Panc1 (cell line): ENCODE results near the gene POLR1H. TPM values are rescaled to one million over a fixed set of nuclear protein-coding genes. Genes with fewer than 3 reads are reported as not detected.

Source experiments
- ATAC-seq: fragments of 200-7000 bp; cut with Tn5 transposase; 2 replicates; pipeline ENCODE4 v1.9.1; 2020; ENCODE audit warnings: mild to moderate bottlenecking, moderate library complexity
- BruUV-seq: library from RNA; stranded (reverse); fragments of 400-500 nt; replicated peaks from 2 replicates; lab custom pipeline; 2021; lab: Mats Ljungman, UMichigan
- CTCF ChIA-PET: fragments of 300-600 bp; sonication (Branson Sonifier 250); formaldehyde crosslinking; loops from one replicate; lab custom pipeline; 2022; ENCODE audit warnings: antibody characterized with exemption; lab: Charles Lee
- POLR2A ChIA-PET: fragments of 300-600 bp; sonication (Branson Sonifier 250); formaldehyde crosslinking; loops from one replicate; lab custom pipeline; 2022; ENCODE audit warnings: antibody characterized with exemption; lab: Charles Lee
- DNase-seq: peaks from one replicate; pipeline ENCODE4 v3.0.0-alpha.2; 2010; ENCODE audit warnings: low read depth, low spot score
- H3K27ac ChIP-seq: 2 replicates; pipeline ENCODE4 v1.5.1; 2011; ENCODE audit warnings: mild to moderate bottlenecking, low read length, inconsistent platforms
- H3K27me3 ChIP-seq: fragments of 200-500 bp; sonication (Bioruptor generic); 2 replicates; pipeline ENCODE4 v1.6.0; 2014; ENCODE audit warnings: low read length, inconsistent platforms; ENCODE audit not compliant: control insufficient read depth, insufficient read depth
- H3K36me3 ChIP-seq: fragments of 200-500 bp; sonication (Bioruptor generic); 2 replicates; pipeline ENCODE4 v1.5.1; 2014; ENCODE audit warnings: inconsistent platforms, mild to moderate bottlenecking, low read length, moderate library complexity; ENCODE audit not compliant: control insufficient read depth, insufficient read depth
- H3K4me1 ChIP-seq: 2 replicates; pipeline ENCODE4 v1.5.1; 2011; ENCODE audit warnings: inconsistent platforms, mild to moderate bottlenecking, low read length, moderate library complexity; ENCODE audit not compliant: control insufficient read depth, insufficient read depth
- H3K4me3 ChIP-seq, 2 experiments: 2 replicates each; pipeline ENCODE4 v1.5.1; 2011 to 2012; ENCODE audit warnings: low read depth in 2 of 2, low read length in 2 of 2, mild to moderate bottlenecking in 2 of 2, inconsistent platforms in 1 of 2, moderate library complexity in 1 of 2
- H3K9me3 ChIP-seq: fragments of 200-500 bp; sonication (Bioruptor generic); 2 replicates; pipeline ENCODE4 v1.5.1; 2014; ENCODE audit warnings: low read depth, mild to moderate bottlenecking, inconsistent platforms, low read length, moderate library complexity; ENCODE audit not compliant: control insufficient read depth, insufficient read depth
- CTCF ChIP-seq: fragments of 450-650 bp; IDR thresholded peaks from 2 replicates; pipeline ENCODE4 v1.5.1; 2017; ENCODE audit warnings: mild to moderate bottlenecking
- POLR2AphosphoS5 ChIP-seq: IDR thresholded peaks from 2 replicates; pipeline ENCODE4 v1.6.1; 2012; ENCODE audit warnings: mild to moderate bottlenecking, low read depth, low read length, moderate library complexity
- SIN3A ChIP-seq: IDR thresholded peaks from 2 replicates; pipeline ENCODE4 v1.6.1; 2012; ENCODE audit warnings: low read depth, mild to moderate bottlenecking, low read length, moderate library complexity, borderline replicate concordance; ENCODE audit not compliant: insufficient read depth
- TCF7L2 ChIP-seq: IDR thresholded peaks from 2 replicates; pipeline ENCODE4 v1.6.1; 2011; ENCODE audit warnings: mild to moderate bottlenecking, low read depth, low read length, inconsistent platforms
- in situ Hi-C: cut with HindIII; loops from 2 replicates; pipeline ENCODE4 v1.10.0; 2016; ENCODE audit warnings: low sequenced_read_pairs, low pct_unique_long_range_greater_than_20kb
- intact Hi-C: fragments of 100-400 bp; cut with micrococcal nuclease; formaldehyde crosslinking; loops from one replicate; pipeline ENCODE4 v1.10.0; 2022; ENCODE audit not compliant: unreplicated experiment
- total RNA-seq: library from RNA; stranded (reverse); gene quantifications from one replicate; pipeline ENCODE4 v1.2.1, GENCODE V29; 2021; ENCODE audit not compliant: unreplicated experiment
- TF ChIP-seq, protein P1 (sequence below), 2 experiments: IDR thresholded peaks; 2 replicates each; pipeline ENCODE4 v1.6.1; 2011 to 2012; ENCODE audit warnings: low read depth in 2 of 2, control low read depth in 1 of 2, low read length in 1 of 2, mild to moderate bottlenecking in 1 of 2, moderate library complexity in 1 of 2; ENCODE audit not compliant: insufficient read depth in 1 of 2

Gene POLR1H
- total RNA-seq, 1 experiment from 2014 or later: 24.9 TPM

- POLR2A ChIA-PET: no interaction called here
- H3K9me3 ChIP-seq: no peaks in the 10 kb centered on the region
- peaks cover 6% of the 10 kb centered on the region; the same call in 1 of the 2 replicates for H3K27me3 ChIP-seq
- CTCF ChIA-PET: no interaction called here
- H3K4me1 ChIP-seq: peaks cover 4% of the 10 kb centered on the region
- in situ Hi-C loops (no loop called here), intact Hi-C loops (no loop called here)
- H3K27ac ChIP-seq: no peak overlapping the region
- DNase-seq (no peak), ATAC-seq (no peak)
- H3K4me3 ChIP-seq: no peak overlapping the region
- BruUV-seq: no TSS peak
- TF ChIP-seq, protein P1, sequence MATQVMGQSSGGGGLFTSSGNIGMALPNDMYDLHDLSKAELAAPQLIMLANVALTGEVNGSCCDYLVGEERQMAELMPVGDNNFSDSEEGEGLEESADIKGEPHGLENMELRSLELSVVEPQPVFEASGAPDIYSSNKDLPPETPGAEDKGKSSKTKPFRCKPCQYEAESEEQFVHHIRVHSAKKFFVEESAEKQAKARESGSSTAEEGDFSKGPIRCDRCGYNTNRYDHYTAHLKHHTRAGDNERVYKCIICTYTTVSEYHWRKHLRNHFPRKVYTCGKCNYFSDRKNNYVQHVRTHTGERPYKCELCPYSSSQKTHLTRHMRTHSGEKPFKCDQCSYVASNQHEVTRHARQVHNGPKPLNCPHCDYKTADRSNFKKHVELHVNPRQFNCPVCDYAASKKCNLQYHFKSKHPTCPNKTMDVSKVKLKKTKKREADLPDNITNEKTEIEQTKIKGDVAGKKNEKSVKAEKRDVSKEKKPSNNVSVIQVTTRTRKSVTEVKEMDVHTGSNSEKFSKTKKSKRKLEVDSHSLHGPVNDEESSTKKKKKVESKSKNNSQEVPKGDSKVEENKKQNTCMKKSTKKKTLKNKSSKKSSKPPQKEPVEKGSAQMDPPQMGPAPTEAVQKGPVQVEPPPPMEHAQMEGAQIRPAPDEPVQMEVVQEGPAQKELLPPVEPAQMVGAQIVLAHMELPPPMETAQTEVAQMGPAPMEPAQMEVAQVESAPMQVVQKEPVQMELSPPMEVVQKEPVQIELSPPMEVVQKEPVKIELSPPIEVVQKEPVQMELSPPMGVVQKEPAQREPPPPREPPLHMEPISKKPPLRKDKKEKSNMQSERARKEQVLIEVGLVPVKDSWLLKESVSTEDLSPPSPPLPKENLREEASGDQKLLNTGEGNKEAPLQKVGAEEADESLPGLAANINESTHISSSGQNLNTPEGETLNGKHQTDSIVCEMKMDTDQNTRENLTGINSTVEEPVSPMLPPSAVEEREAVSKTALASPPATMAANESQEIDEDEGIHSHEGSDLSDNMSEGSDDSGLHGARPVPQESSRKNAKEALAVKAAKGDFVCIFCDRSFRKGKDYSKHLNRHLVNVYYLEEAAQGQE (IDR thresholded peaks at IDR 0.05; ENCODE audit: insufficient read depth in 1 of 2, low read depth in 2 of 2, low read length in 1 of 2): no peak
- TF ChIP-seq POLR2AphosphoS5: no peak
- no peak for TF ChIP-seq TCF7L2
- TF ChIP-seq SIN3A: no peak
- no peak for TF ChIP-seq CTCF
- no peaks in the 10 kb centered on the region for H3K36me3 ChIP-seq
Observed at GRCh38 chr6:30074331-30075093, 13.4 kb downstream of the POLR1H start.

DNA sequence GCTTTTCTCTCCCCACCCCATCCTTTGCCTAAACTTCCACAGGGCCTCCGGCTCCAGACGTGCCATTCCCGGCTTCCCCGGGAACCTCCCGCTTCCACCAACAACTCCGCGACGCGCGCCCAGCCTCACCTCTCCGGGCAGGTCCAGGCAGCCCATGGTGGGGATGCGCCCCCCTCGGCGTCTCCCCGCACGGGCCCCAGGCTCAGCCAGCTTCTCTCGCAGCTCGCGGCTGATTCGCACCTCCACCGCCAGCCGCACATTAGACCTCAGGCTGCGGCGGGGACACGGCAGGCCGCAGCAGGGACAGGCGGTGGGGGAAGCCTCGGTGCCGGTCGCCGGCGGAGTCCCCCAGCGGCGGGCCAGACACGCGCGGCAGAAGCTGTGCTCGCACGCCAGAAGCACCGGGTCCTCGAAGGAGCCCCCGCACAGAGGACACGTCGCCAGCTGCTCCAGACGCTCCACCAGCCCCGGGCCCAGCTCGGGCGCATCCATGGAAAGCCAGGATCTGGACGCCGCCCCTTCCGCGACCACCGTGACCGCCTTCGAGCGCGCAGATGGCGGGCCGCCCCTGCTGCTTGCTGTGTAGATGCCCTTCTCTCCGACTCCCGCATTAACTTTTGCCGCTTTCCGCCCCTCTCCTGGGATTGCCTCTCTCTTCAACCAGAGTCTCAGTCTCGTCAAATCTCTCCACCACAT, 14.2 kb downstream of the POLR1H start, which contains the start of gene RNF39:
Gene RNF39 (minus strand): TSS at position 676 of the 696 bp plus-strand sequence. CDS start 184 bp downstream, at position 492.
- peak; percentile 28; the same call in 1 of the 2 replicates for ATAC-seq
- intact Hi-C loops: no loop called here
- BruUV-seq: no TSS peak
- Histone ChIP-seq H3K27me3 (peaks cover 6% of the 10 kb centered on the region; the same call in 1 of the 2 replicates), H3K4me1 (peaks cover 4% of the 10 kb centered on the region), H3K9me3 (no peaks in the 10 kb centered on the region), H3K36me3 (no peaks in the 10 kb centered on the region), H3K27ac (no peak within 1 kb of the TSS), H3K4me3 (peak within 1 kb of the TSS in 1 of 2 experiments; percentile 23; a peak in 1 of 4 replicates)
- TF ChIP-seq CTCF (no peak), POLR2AphosphoS5 (no peak), SIN3A (no peak), TCF7L2 (no peak)
- TF ChIP-seq, protein P1 (IDR thresholded peaks at IDR 0.05; ENCODE audit: insufficient read depth in 1 of 2, low read depth in 2 of 2, low read length in 1 of 2): no peak
- in situ Hi-C loops: no loop called here
- ChIA-PET POLR2A (no interaction called here), CTCF (no interaction called here)
- no peak for DNase-seq
